AG10803 (cell line): ENCODE results near the gene SLC44A1.

ENCODE experiments used
- DNase-seq: peaks from one replicate; pipeline ENCODE4 v3.0.0; 2010; ENCODE audit warnings: low read depth
- H3K4me3 ChIP-seq: 2 replicates; pipeline ENCODE4 v1.5.1; 2011; ENCODE audit warnings: mild to moderate bottlenecking, low read length, control low read depth
- TF ChIP-seq, protein P1 (sequence below): conservative IDR thresholded peaks from 2 replicates; pipeline ENCODE4 v1.5.1; 2011; ENCODE audit warnings: mild to moderate bottlenecking, low read length, control low read depth, inconsistent platforms

Gene SLC44A1

DNA sequence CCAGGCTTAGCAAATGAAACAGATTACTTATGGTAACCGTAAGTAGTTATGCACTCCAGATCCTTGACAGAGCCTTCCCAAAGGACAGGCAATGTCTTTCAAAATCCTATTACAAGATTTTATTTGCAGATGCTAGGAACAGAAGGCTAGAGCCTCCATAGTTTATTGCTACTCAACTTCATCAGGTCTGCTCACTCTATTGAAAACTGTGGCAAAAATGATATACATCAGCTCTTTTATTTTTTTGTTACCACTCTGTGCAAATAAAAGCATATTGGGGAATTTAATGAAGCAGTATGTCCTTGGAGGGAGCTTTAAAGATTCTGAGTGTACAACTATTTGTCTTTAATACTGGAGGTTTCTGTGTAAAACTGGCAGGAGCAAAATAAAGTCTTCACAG, 46.5 kb downstream of the SLC44A1 start:
- H3K4me3 ChIP-seq: no peak overlapping the region
- TF ChIP-seq, protein P1, sequence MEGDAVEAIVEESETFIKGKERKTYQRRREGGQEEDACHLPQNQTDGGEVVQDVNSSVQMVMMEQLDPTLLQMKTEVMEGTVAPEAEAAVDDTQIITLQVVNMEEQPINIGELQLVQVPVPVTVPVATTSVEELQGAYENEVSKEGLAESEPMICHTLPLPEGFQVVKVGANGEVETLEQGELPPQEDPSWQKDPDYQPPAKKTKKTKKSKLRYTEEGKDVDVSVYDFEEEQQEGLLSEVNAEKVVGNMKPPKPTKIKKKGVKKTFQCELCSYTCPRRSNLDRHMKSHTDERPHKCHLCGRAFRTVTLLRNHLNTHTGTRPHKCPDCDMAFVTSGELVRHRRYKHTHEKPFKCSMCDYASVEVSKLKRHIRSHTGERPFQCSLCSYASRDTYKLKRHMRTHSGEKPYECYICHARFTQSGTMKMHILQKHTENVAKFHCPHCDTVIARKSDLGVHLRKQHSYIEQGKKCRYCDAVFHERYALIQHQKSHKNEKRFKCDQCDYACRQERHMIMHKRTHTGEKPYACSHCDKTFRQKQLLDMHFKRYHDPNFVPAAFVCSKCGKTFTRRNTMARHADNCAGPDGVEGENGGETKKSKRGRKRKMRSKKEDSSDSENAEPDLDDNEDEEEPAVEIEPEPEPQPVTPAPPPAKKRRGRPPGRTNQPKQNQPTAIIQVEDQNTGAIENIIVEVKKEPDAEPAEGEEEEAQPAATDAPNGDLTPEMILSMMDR: no peak
- DNase-seq: no peak

DNA sequence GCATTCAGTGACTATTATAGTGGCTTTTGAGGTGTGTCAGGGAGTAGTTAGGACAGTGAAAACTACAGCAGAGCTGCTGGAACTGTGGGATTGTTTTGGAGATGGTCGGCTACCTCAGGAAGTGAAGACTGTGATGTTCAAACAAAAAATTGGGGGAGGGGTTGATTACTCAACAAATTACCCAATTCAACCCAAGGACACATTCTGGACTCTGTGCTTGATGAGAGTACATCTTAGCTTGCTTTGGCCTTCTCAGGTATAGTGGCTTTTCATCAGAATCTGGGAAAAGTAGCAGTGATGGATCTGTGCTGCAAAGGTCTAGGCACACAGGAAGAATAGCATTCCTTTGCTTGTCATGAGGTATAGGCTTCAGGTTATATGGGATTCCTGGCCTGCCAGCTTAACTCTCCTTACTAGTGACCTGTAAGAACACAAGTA, 47.0 kb downstream of the SLC44A1 start:
- H3K4me3 ChIP-seq: no peak overlapping the region

DNA sequence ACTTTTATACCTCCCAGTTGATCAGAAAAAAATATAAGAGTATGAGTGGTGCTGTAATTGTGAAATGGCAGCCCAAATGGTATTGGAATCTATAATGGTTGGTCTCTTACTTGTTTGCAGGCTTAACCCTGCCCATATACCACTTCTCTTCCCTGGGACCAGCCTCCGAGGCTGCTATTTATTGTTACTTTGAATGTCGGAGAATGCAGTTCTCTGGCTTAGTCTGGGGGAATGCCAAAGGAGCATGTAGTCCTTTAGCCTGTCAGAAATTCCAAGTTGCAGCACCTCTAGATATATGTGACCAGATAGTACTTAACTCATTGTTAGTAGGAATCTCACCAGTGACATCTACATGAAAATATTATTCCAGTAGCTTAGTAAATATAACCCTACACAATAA, 47.5 kb downstream of the SLC44A1 start:
- TF ChIP-seq, protein P1: no peak
- DNase-seq: no peak
- H3K4me3 ChIP-seq: no peak overlapping the region

More for the DNA sequence above, 47.0 kb downstream of the SLC44A1 start:
- DNase-seq: no peak
- TF ChIP-seq, protein P1: no peak

DNA sequence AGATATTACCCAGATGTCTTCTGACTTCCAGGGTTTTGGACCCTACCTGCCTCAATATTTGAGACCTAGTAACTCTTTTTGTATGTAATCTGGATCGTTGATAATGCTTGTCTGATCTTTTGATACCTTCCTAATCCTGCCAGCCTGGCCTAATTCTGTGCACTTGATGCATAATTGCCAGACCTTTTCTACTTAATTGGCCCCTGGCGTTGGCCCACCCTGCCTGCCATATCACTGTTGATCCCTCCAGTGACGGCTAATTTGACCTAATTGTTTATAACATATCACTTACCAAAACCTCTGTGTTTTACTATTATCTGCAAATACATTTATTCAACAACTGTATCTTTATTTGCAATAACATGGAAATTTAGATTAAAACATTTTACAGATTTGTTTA, 49.0 kb downstream of the SLC44A1 start:
- H3K4me3 ChIP-seq: no peak overlapping the region
- DNase-seq: no peak
- TF ChIP-seq, protein P1: no peak

DNA sequence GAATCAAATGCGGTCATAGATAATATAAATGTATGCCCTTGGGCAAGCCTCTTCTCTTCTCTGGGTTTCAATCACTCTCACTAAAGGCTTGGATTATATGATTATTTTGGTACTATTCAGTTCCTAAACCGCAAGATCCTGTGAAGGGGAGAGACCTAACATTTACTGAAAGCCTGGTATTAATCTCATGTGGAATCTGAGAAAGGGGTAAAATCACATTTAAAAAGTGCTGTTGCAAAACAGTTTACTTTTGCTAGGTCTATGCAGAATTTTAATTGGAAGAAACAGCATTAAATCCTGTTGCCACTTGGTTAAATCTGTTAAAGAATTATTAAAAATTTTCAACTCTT, 50.7 kb downstream of the SLC44A1 start:
- TF ChIP-seq, protein P1: no peak
- H3K4me3 ChIP-seq: no peak overlapping the region

DNA sequence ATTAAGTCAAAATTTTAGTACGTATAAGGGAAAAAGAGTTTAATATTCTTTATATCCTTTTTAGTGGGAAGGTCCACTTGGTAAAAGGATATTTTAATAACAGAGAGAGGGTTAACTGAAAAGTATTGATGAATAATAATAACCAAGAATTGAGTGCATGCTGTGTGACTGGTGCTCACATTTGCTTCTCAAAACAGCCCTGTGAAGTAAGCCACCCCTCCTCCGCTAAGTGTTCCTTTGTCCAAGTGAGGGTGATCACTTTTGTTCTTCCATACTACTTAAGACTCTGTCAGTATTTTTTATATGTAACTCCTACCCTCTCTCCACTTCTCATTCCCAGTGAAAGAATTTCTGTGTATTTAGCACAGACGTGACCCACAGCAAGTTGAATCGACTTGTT, 51.5 kb downstream of the SLC44A1 start:
- TF ChIP-seq, protein P1: no peak
- H3K4me3 ChIP-seq: no peak overlapping the region
- DNase-seq: no peak

More for the DNA sequence above, 50.7 kb downstream of the SLC44A1 start:
- no peak for DNase-seq

DNA sequence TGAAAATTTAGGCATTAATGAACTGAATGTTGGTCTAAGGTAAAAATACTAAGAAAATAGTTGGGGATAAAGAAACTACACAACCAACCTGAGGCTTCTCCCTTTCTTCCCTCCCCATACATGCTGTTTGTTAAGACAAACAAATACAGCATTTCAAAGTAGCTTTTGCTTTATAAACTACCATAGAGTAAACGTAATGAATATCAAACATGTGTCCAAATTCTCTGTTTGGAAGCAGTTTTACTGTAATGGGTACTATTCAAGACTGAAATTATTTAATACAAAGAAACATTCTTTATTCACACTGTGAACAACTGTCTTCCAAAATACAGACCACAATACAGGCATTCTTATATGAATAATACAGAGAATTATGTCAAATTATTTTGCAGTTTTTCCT, 52.0 kb downstream of the SLC44A1 start:
- TF ChIP-seq, protein P1: no peak
- no peak overlapping the region for H3K4me3 ChIP-seq

More for the DNA sequence above, 52.0 kb downstream of the SLC44A1 start:
- no peak for DNase-seq
